HEK293T (cell line): ENCODE results near the gene ZYG11B.

ENCODE experiments used
- BHLHE40 ChIP-seq: fragments of 450-650 bp; IDR thresholded peaks from 2 replicates; pipeline ENCODE4 v1.6.1; 2016; ENCODE audit warnings: mild to moderate bottlenecking, moderate library complexity, borderline replicate concordance
- CTBP1 ChIP-seq: fragments of 450-650 bp; IDR thresholded peaks from 2 replicates; pipeline ENCODE4 v1.6.1; 2016; ENCODE audit warnings: borderline replicate concordance
- ELF4 ChIP-seq: fragments of 450-650 bp; IDR thresholded peaks from 2 replicates; pipeline ENCODE4 v1.6.1; 2017; ENCODE audit warnings: antibody characterized with exemption
- FOXA1 ChIP-seq: fragments of 450-650 bp; IDR thresholded peaks from 2 replicates; pipeline ENCODE4 v1.6.1; 2016; ENCODE audit warnings: mild to moderate bottlenecking
- FOXK2 ChIP-seq: fragments of 450-650 bp; IDR thresholded peaks from 2 replicates; pipeline ENCODE4 v1.6.1; 2016; ENCODE audit warnings: mild to moderate bottlenecking
- FOXM1 ChIP-seq: fragments of 450-650 bp; IDR thresholded peaks from 2 replicates; pipeline ENCODE4 v1.6.1; 2017; ENCODE audit warnings: mild to moderate bottlenecking, borderline replicate concordance
- SP1 ChIP-seq: fragments of 450-650 bp; IDR thresholded peaks from 2 replicates; pipeline ENCODE4 v1.6.1; 2017
- SUZ12 ChIP-seq: fragments of 450-650 bp; IDR thresholded peaks from 2 replicates; pipeline ENCODE4 v1.6.1; 2016; ENCODE audit warnings: mild to moderate bottlenecking
- TARDBP ChIP-seq: fragments of 450-650 bp; IDR thresholded peaks from 2 replicates; pipeline ENCODE4 v1.6.1; 2016
- ZNF384 ChIP-seq: fragments of 450-650 bp; IDR thresholded peaks from 2 replicates; pipeline ENCODE4 v1.6.1; 2016
- TF ChIP-seq, protein P1 (sequence below): fragments of 450-650 bp; IDR thresholded peaks from 2 replicates; pipeline ENCODE4 v1.6.1; 2016

DNA sequence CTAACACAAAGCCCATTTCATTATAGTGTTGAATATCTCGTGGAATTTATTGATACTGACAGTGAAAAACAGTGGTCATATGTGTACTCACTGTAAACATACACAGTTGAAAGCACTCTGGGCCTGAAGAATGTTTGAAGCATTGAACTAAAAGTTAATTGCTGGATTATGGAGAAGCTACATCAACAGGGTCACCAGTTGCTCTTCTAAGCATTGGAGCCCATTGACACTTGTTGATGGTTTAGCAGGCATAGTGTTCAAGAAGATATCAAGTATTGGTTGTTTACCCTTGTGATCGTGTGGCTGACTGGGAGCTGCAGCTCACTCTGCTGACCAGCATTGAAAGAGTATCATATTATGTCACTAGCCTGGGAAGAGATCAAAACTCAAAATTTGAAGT is 126.6 kb downstream of the ZYG11B start:
- TF ChIP-seq CTBP1, result no peak
- no peak for TF ChIP-seq TARDBP
- TF ChIP-seq, protein P1, sequence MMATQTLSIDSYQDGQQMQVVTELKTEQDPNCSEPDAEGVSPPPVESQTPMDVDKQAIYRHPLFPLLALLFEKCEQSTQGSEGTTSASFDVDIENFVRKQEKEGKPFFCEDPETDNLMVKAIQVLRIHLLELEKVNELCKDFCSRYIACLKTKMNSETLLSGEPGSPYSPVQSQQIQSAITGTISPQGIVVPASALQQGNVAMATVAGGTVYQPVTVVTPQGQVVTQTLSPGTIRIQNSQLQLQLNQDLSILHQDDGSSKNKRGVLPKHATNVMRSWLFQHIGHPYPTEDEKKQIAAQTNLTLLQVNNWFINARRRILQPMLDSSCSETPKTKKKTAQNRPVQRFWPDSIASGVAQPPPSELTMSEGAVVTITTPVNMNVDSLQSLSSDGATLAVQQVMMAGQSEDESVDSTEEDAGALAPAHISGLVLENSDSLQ, result no peak
- no peak for TF ChIP-seq ZNF384
- no peak for TF ChIP-seq FOXA1
- TF ChIP-seq FOXM1, result no peak
- TF ChIP-seq SUZ12, result no peak
- TF ChIP-seq BHLHE40, result no peak
- TF ChIP-seq SP1, result no peak
- TF ChIP-seq ELF4, result no peak
- TF ChIP-seq FOXK2, result no peak
